RWPE1 (cell line): Measurements from ENCODE around the gene AP4S1.
A peak's percentile ranks its signal among the peaks of the same experiment; 100 is the strongest.
"Not testable (repeated sequence)": the region's sequence is repeated elsewhere in the genome, so short reads cannot be mapped to it uniquely, and the experiment has no call there.

Experiments
- CTCF ChIA-PET: fragments of 350-600 bp; sonication (Branson Sonifier 250); formaldehyde crosslinking; extraction: SDS; loops from one replicate; lab custom pipeline; 2021; lab: Yijun Ruan, JAX
- POLR2A ChIA-PET: fragments of 400-600 bp; formaldehyde crosslinking; extraction: SDS; loops from one replicate; lab custom pipeline; 2020; ENCODE audit warnings: antibody characterized with exemption; ENCODE audit not compliant: low non-redundant PET; lab: Yijun Ruan, JAX
- DNase-seq: peaks from one replicate; pipeline ENCODE4 v3.0.0; 2012; ENCODE audit warnings: low spot score
- H3K27ac ChIP-seq: fragments of 450-650 bp; 2 replicates; pipeline ENCODE4 v1.5.1; 2017
- TF ChIP-seq, protein P1 (sequence below): fragments of 450-650 bp; conservative IDR thresholded peaks from 2 replicates; pipeline ENCODE4 v1.5.1; 2017; ENCODE audit warnings: low read depth, mild to moderate bottlenecking

AP4S1 gene

DNA sequence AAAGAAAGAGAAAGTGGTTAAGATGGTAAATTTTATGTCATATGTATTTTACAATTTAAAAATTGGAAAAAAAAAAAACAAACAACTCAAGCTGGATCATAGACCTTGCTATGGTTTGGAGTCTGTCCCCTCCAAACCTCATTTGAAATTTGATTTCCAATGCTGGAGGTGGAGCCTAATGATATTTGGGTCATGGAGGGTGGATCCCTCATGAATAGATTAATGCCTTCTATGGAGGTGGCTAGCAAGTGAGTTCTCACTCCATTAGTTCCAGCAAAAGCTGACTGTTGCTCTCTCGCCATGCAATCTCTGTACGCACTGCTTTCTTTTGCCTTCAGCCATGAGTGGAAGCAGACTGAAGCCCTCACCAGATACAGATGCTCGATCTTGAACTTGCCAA, 22.2 kb upstream of the AP4S1 start:
- ChIA-PET POLR2A (no interaction called here), CTCF (interaction anchor here (0.6 to 0.8 kb wide), 4 partner anchors 19 to 1020 kb away, joined by 3 read pairs; no protein-coding TSS in a partner anchor)
- H3K27ac ChIP-seq = no peak overlapping the region
- DNase-seq = no peak
- TF ChIP-seq, protein P1, sequence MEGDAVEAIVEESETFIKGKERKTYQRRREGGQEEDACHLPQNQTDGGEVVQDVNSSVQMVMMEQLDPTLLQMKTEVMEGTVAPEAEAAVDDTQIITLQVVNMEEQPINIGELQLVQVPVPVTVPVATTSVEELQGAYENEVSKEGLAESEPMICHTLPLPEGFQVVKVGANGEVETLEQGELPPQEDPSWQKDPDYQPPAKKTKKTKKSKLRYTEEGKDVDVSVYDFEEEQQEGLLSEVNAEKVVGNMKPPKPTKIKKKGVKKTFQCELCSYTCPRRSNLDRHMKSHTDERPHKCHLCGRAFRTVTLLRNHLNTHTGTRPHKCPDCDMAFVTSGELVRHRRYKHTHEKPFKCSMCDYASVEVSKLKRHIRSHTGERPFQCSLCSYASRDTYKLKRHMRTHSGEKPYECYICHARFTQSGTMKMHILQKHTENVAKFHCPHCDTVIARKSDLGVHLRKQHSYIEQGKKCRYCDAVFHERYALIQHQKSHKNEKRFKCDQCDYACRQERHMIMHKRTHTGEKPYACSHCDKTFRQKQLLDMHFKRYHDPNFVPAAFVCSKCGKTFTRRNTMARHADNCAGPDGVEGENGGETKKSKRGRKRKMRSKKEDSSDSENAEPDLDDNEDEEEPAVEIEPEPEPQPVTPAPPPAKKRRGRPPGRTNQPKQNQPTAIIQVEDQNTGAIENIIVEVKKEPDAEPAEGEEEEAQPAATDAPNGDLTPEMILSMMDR = no peak

DNA sequence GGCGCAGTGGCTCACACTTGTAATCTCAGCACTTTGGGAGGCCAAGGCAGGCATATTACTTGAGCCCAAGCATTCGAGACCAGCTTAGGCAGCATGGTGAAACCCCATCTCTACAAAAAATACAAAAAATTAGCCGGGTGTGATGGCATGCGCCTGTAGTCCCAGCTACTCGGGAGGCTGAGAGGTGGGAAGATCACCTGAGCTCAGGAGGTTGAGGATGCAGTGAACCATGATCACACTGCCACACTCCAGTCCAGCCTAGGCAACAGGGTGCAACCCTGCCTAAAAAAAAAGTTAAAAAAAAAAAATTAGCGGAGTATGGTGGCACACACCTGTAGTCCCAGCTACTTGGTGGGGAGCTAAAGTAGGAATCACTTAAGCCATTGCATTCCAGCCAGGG, 21.4 kb upstream of the AP4S1 start:
- CTCF ChIA-PET = interaction anchor here (0.8 kb wide), 1 partner anchor 24 kb away, joined by 3 read pairs; no protein-coding TSS in a partner anchor
- POLR2A ChIA-PET, DNase-seq, H3K27ac ChIP-seq: not testable (repeated sequence)

DNA sequence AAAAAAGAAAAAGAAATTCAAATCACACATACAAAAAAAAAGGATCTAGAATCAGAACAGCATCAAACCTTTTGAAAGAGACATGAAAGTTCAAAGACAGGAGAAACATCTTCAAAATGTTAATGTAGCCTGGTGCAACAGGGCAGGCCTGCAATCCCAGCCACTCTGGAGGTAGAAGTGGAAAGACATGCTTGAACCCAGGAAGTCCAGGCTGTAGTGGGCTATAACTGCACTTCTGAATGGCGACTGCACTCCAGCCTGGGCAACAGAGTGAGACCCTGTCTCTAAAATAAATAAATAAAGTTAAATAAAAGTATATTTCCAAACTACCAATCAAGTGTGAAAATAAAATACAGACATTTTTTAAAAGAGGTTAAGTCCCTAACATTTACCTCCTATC, 18.7 kb upstream of the AP4S1 start:
- H3K27ac ChIP-seq = no peak overlapping the region
- DNase-seq = no peak
- ChIA-PET POLR2A (no interaction called here), CTCF (no interaction called here)
- TF ChIP-seq, protein P1 = no peak

DNA sequence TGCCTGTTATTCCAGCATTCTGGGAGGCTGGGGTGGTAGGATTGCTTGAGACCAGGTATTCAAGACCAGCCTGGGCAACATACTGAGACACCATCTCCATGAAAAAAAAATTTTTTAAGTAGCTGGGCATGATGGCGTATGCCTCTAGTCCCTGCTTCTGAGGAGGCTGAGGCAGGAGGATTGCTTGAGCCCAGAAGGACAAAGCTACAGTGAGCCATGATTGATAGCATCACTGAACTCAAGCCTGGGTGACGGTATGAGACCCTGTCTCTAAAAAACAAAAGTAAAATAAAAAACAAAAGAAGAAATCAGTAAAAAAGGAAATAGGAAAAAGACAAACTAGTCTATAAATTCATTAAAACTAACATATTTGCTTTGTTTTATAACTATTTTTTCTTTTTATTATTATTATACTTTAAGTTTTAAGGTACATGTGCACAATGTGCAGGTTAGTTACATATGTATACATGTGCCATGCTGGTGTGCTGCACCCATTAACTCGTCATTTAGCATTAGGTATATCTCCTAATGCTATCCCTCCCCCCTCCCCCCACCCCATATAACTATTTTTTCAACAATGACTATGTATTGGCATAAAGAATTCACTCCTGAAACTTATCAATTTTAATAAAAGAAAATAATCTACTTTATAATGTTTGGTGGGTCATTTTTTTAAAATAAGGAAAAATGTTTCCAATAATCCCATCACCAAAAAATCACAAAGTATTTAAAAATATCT, 15.4 kb upstream of the AP4S1 start:
- POLR2A ChIA-PET = no interaction called here
- H3K27ac ChIP-seq = no peak overlapping the region
- no peak for DNase-seq
- CTCF ChIA-PET = no interaction called here
- TF ChIP-seq, protein P1 = no peak

DNA sequence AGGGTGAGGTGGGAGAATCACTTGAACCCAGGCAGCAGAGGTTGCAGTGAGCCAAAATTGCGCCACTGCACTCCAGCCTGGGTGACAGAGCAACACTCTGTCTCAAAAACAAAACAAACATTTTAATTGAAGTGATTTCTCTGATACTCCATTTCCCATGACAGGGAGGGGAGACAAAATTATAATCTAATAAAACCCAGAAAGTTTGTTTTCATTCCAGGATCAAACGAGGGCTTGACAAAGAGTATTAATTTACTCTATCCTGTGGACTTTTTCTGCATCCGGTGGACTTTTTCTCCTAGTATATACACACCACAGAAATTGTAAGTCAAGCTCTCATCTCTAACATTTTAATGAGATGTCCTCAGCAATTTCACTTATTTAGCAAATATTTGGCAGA, 14.5 kb upstream of the AP4S1 start:
- no peak for DNase-seq
- ChIA-PET CTCF (no interaction called here), POLR2A (interaction anchor here (0.5 kb wide), 1 partner anchor 8 kb away, joined by 6 read pairs; no protein-coding TSS in a partner anchor)
- TF ChIP-seq, protein P1 = no peak
- peak overlapping the region; percentile 44; the same call in 1 of the 2 replicates for H3K27ac ChIP-seq

DNA sequence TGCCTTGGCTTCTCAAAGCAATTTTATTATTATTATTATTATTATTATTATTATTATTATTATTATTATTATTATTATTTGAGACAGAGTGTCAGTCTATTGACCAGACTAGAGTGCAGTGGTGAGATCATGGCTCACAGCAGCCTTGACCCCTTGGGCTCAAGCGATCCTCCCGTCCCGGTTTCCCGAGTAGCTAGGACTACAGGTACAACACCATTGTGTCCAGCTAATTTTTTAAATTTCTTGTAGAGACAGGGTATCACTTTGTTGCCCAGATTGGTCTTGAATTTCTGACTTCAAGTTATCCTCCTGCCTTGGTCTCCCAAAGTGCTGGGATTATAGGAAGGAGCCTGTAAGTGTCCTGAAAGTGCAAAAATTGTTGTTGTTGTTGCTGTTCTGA, 11.6 kb upstream of the AP4S1 start:
- TF ChIP-seq, protein P1 = no peak
- no peak overlapping the region for H3K27ac ChIP-seq
- POLR2A ChIA-PET = no interaction called here
- DNase-seq = no peak
- CTCF ChIA-PET = no interaction called here

DNA sequence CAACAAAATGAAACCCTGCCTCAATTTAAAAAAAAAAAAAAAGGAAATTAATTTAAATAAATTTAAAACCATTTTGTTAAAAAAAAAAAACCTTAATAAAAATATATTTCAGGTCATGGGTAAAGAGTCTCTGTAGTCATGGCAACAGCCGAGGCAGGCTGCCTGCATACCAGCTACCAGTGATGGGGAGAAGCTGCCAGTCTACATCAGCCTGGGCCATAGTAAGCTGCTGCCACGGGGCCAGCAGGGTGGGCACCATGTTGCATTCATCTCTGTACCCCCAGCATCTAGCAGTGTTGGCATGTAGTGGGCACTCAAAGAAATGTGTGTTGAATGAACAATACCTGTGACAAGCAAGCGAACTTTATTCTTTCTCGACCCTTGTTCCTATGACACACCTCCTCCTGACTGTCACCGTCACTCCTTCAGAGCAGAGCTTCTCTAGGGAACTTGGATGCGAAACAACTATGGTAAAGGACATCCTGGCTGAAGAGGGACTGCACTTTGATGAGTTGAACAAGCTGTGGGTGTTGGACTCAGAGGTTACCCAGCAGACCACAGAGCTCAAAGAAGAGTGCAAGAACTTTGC, 7.3 kb upstream of the AP4S1 start:
- CTCF ChIA-PET = interaction anchor here (0.8 kb wide), 1 partner anchor 431 kb away, joined by 3 read pairs; no protein-coding TSS in a partner anchor
- no peak for DNase-seq
- TF ChIP-seq, protein P1 = no peak
- POLR2A ChIA-PET = no interaction called here
- H3K27ac ChIP-seq = no peak overlapping the region
